Neural cell (in vitro differentiated cells): ENCODE measurements around the gene COL6A2. TPM values are rescaled to one million over a fixed set of nuclear protein-coding genes. Genes with fewer than 3 reads are reported as not detected.

Experiments used
- H2AFZ ChIP-seq: fragments of 200-600, 300-800 bp; sonication (generic), shearing (Covaris generic); 2 replicates; pipeline ENCODE4 v1.6.0; 2014; ENCODE audit warnings: low read depth, mild to moderate bottlenecking, antibody characterized with exemption, low read length, moderate library complexity
- H3F3A ChIP-seq: fragments of 200-600 bp; shearing (Covaris generic); 2 replicates; pipeline ENCODE4 v1.6.1; 2016; ENCODE audit warnings: mild to moderate bottlenecking, moderate library complexity, mixed read lengths, antibody characterized with exemption, low read length; ENCODE audit not compliant: insufficient read depth, poor library complexity, severe bottlenecking
- H3K27ac ChIP-seq: fragments of 200-600, 300-800 bp; sonication (generic), shearing (Covaris generic); 2 replicates; pipeline ENCODE4 v1.5.1; 2014; ENCODE audit warnings: mild to moderate bottlenecking, low read length, moderate library complexity
- H3K27me3 ChIP-seq: fragments of 300-800, 200-600 bp; sonication (generic), shearing (Covaris generic); 2 replicates; pipeline ENCODE4 v1.6.0; 2014; ENCODE audit warnings: mild to moderate bottlenecking, low read depth, low read length, moderate library complexity; ENCODE audit not compliant: insufficient read depth
- H3K36me3 ChIP-seq: fragments of 300-800, 200-600 bp; sonication (generic), shearing (Covaris generic); 2 replicates; pipeline ENCODE4 v1.5.1; 2014; ENCODE audit warnings: mild to moderate bottlenecking, antibody characterized with exemption, low read length, moderate library complexity; ENCODE audit not compliant: insufficient read depth
- H3K4me2 ChIP-seq: fragments of 300-800, 200-600 bp; sonication (generic), shearing (Covaris generic); 2 replicates; pipeline ENCODE4 v1.6.0; 2014; ENCODE audit warnings: mild to moderate bottlenecking, low read length
- H3K4me3 ChIP-seq: fragments of 300-800, 200-600 bp; sonication (generic), shearing (Covaris generic); 2 replicates; pipeline ENCODE4 v1.5.1; 2014; ENCODE audit warnings: mild to moderate bottlenecking, low read length, moderate library complexity
- H3K79me2 ChIP-seq: fragments of 200-600 bp; shearing (Covaris generic); replicated peaks from 2 replicates; pipeline ENCODE4 v1.6.0; 2014; ENCODE audit warnings: mild to moderate bottlenecking, low read length, moderate library complexity; ENCODE audit not compliant: insufficient read depth
- H3K9ac ChIP-seq: fragments of 300-800, 200-600 bp; sonication (generic), shearing (Covaris generic); 2 replicates; pipeline ENCODE4 v1.6.1; 2016; ENCODE audit warnings: mild to moderate bottlenecking, low read length, mixed read lengths
- H3K9me2 ChIP-seq: fragments of 200-600 bp; shearing (Covaris generic); 2 replicates; pipeline ENCODE4 v1.6.1; 2016; ENCODE audit warnings: mild to moderate bottlenecking, low read length, mixed read lengths; ENCODE audit not compliant: insufficient read depth
- H3K9me3 ChIP-seq: fragments of 200-600, 300-800 bp; sonication (generic), shearing (Covaris generic); 2 replicates; pipeline ENCODE4 v1.6.1; 2016; ENCODE audit warnings: mild to moderate bottlenecking, mixed run types, low read length, moderate library complexity, mixed read lengths
- H4K20me1 ChIP-seq: fragments of 200-600 bp; shearing (Covaris generic); 2 replicates; pipeline ENCODE4 v1.6.1; 2016; ENCODE audit warnings: mild to moderate bottlenecking, mixed run types; ENCODE audit not compliant: insufficient read depth
- EP300 ChIP-seq: fragments of 450-650 bp; conservative IDR thresholded peaks from 2 replicates; pipeline ENCODE4 v1.6.1; 2014; ENCODE audit warnings: antibody characterized with exemption, mild to moderate bottlenecking, moderate library complexity; ENCODE audit not compliant: poor library complexity, severe bottlenecking
- EZH2 ChIP-seq: fragments of 200-600, 300-800 bp; shearing (Covaris generic), sonication (generic); IDR thresholded peaks from 2 replicates; pipeline ENCODE4 v1.6.1; 2014; ENCODE audit warnings: antibody characterized with exemption, low read length, borderline replicate concordance, mild to moderate bottlenecking; ENCODE audit not compliant: insufficient read depth, poor library complexity, severe bottlenecking
- MXI1 ChIP-seq: fragments of 450-650 bp; conservative IDR thresholded peaks from 2 replicates; pipeline ENCODE4 v1.6.1; 2014; ENCODE audit warnings: antibody characterized with exemption, mild to moderate bottlenecking; ENCODE audit not compliant: poor library complexity, severe bottlenecking
- POLR2AphosphoS5 ChIP-seq: IDR thresholded peaks from 2 replicates; pipeline ENCODE4 v1.6.1; 2012
- RAD21 ChIP-seq: fragments of 450-650 bp; conservative IDR thresholded peaks from 2 replicates; pipeline ENCODE4 v1.6.1; 2014; ENCODE audit warnings: antibody characterized with exemption, mild to moderate bottlenecking, moderate library complexity
- SMC3 ChIP-seq: fragments of 450-650 bp; conservative IDR thresholded peaks from 2 replicates; pipeline ENCODE4 v1.6.1; 2014; ENCODE audit warnings: antibody characterized with exemption, mild to moderate bottlenecking, moderate library complexity; ENCODE audit not compliant: poor library complexity
- TAF1 ChIP-seq: IDR thresholded peaks from 2 replicates; pipeline ENCODE4 v1.6.1; 2012; ENCODE audit warnings: low read depth
- polyA plus RNA-seq: library from polyadenylated mRNA; depleted of rRNA; stranded (reverse); fragments of >200 nt; gene quantifications from 2 replicates; pipeline ENCODE4 v1.2.3, GENCODE V29; 2014
- TF ChIP-seq, protein P1 (sequence below): IDR thresholded peaks from 2 replicates; pipeline ENCODE4 v1.6.1; 2012; ENCODE audit warnings: borderline replicate concordance
- TF ChIP-seq, protein P2 (sequence below): fragments of 450-650 bp; IDR thresholded peaks from 2 replicates; pipeline ENCODE4 v1.5.1; 2014; ENCODE audit warnings: antibody characterized with exemption, mild to moderate bottlenecking, moderate library complexity; ENCODE audit not compliant: poor library complexity, severe bottlenecking

The COL6A2 gene
- polyA plus RNA-seq, 1 donor from 2014 or later: not detected

GRCh38 chr21:46144464-46145070 is 46.7 kb downstream of the COL6A2 start:
- H2AFZ ChIP-seq: no peak overlapping the region
- no peak overlapping the region for H3K4me3 ChIP-seq
- H3K9me3 ChIP-seq: no peaks in the 10 kb centered on the region
- H3F3A ChIP-seq: no peaks in the 10 kb centered on the region
- no peaks in the 10 kb centered on the region for H3K36me3 ChIP-seq
- H3K27me3 ChIP-seq: peaks cover 20% of the 10 kb centered on the region
- no peaks in the 10 kb centered on the region for H3K9me2 ChIP-seq
- no peak for TF ChIP-seq EZH2
- no peak for TF ChIP-seq SMC3
- no peak for TF ChIP-seq POLR2AphosphoS5
- TF ChIP-seq, protein P1, sequence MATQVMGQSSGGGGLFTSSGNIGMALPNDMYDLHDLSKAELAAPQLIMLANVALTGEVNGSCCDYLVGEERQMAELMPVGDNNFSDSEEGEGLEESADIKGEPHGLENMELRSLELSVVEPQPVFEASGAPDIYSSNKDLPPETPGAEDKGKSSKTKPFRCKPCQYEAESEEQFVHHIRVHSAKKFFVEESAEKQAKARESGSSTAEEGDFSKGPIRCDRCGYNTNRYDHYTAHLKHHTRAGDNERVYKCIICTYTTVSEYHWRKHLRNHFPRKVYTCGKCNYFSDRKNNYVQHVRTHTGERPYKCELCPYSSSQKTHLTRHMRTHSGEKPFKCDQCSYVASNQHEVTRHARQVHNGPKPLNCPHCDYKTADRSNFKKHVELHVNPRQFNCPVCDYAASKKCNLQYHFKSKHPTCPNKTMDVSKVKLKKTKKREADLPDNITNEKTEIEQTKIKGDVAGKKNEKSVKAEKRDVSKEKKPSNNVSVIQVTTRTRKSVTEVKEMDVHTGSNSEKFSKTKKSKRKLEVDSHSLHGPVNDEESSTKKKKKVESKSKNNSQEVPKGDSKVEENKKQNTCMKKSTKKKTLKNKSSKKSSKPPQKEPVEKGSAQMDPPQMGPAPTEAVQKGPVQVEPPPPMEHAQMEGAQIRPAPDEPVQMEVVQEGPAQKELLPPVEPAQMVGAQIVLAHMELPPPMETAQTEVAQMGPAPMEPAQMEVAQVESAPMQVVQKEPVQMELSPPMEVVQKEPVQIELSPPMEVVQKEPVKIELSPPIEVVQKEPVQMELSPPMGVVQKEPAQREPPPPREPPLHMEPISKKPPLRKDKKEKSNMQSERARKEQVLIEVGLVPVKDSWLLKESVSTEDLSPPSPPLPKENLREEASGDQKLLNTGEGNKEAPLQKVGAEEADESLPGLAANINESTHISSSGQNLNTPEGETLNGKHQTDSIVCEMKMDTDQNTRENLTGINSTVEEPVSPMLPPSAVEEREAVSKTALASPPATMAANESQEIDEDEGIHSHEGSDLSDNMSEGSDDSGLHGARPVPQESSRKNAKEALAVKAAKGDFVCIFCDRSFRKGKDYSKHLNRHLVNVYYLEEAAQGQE: no peak
- TF ChIP-seq, protein P2, sequence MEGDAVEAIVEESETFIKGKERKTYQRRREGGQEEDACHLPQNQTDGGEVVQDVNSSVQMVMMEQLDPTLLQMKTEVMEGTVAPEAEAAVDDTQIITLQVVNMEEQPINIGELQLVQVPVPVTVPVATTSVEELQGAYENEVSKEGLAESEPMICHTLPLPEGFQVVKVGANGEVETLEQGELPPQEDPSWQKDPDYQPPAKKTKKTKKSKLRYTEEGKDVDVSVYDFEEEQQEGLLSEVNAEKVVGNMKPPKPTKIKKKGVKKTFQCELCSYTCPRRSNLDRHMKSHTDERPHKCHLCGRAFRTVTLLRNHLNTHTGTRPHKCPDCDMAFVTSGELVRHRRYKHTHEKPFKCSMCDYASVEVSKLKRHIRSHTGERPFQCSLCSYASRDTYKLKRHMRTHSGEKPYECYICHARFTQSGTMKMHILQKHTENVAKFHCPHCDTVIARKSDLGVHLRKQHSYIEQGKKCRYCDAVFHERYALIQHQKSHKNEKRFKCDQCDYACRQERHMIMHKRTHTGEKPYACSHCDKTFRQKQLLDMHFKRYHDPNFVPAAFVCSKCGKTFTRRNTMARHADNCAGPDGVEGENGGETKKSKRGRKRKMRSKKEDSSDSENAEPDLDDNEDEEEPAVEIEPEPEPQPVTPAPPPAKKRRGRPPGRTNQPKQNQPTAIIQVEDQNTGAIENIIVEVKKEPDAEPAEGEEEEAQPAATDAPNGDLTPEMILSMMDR: no peak
- no peak for TF ChIP-seq RAD21
- no peak for TF ChIP-seq EP300
- TF ChIP-seq TAF1: no peak
- no peak for TF ChIP-seq MXI1
- H3K27ac ChIP-seq: no peak overlapping the region
- no peaks in the 10 kb centered on the region for H3K79me2 ChIP-seq
- no peak overlapping the region for H3K9ac ChIP-seq
- no peak overlapping the region for H3K4me2 ChIP-seq
- H4K20me1 ChIP-seq: no peaks in the 10 kb centered on the region

DNA sequence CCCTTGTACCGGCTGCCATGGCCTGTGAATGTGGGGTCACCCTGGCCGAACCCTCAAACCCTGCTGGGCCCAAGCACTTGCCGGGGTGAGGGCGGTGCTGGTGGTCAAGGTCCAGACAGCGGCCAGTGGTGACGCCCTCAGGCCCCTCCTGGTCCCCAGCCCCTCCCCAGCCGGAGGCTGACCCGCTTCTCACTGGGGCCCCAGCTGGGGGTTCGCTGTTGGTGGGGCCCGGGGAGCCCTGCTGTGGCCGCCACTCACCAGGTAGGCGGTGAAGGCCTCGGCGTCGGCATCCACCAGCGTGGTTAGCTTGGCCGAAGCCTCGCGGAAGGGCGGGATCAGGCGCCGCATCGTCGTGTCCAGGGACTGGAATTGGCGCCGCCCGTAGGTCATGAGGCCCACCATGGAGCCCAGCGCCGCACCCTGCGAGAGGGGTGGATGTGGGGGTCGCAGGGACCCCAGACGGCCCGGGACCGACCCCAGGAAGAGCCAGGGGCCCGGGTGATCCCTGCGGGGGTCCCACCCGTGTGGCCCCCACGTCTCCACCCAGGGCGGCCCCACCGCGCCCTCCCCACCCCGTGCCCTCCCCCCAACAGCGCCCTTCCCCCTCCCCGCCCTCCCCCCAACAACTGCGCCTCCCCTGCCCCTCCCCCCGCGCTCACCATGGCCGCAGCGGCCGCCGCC is 47.4 kb downstream of the COL6A2 start:
- H3K9me2 ChIP-seq: no peaks in the 10 kb centered on the region
- H3K9ac ChIP-seq: no peak overlapping the region
- H3K4me2 ChIP-seq: no peak overlapping the region
- H3K9me3 ChIP-seq: no peaks in the 10 kb centered on the region
- TF ChIP-seq TAF1 (no peak), POLR2AphosphoS5 (no peak)
- no peaks in the 10 kb centered on the region for H4K20me1 ChIP-seq
- no peak overlapping the region for H2AFZ ChIP-seq
- no peaks in the 10 kb centered on the region for H3F3A ChIP-seq
- no peaks in the 10 kb centered on the region for H3K36me3 ChIP-seq
- H3K27me3 ChIP-seq: peaks cover 17% of the 10 kb centered on the region
- H3K79me2 ChIP-seq: no peaks in the 10 kb centered on the region
- no peak overlapping the region for H3K27ac ChIP-seq
- no peak overlapping the region for H3K4me3 ChIP-seq
